Stimulated activated CD8-positive, alpha-beta memory T cell treated with anti-CD3 and anti-CD28 coated beads, Interleukin-12 subunit alpha, Interleukin-12 subunit beta, amount 100 ng/mL, for 24 hours (primary cell): ENCODE results near the gene SST.

Experiments used
- DNase-seq: peaks from one replicate; pipeline ENCODE4 v3.0.0-alpha.2; 2020; ENCODE audit errors: extremely low read depth

The SST gene

DNA sequence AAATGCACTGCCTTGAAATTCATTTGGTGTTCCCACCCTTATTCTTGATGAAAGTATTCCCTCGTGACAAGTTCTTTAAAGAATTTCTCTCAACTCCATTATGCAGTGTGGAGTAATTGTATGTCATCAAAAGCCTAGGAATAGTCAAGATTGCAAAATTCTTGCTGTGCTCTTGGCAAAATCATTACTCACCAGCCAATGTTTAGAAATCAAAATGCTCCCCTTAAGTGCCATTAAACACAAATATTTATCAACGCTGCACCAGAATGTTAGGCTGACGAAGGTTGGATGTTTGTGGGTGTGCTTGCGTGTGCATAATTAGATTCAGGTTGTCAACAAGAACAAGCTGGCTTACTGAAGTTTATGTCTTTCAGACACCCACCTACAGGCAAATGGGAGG lies 40.5 kb downstream of the SST start:
- DNase-seq, result no peak

DNA sequence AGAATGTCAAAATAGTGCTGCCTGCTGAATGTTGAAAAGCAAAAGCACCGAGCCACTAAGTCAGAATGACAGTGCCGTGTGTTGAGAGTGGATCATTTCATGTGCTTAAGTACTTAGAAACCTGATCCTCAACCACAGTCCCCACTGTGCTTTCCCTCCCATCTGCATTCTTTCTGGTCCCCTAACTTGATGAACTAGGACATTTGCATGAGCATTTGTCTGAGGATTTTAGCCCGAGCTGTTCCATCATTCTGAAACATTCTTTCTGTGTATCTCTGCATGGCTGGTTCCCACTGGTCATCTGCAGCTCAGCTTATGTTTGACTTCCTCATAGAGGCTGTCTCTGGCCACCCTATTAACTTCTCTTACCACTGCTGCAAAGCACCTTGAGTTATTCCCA lies 42.0 kb downstream of the SST start:
- DNase-seq, result no peak

DNA sequence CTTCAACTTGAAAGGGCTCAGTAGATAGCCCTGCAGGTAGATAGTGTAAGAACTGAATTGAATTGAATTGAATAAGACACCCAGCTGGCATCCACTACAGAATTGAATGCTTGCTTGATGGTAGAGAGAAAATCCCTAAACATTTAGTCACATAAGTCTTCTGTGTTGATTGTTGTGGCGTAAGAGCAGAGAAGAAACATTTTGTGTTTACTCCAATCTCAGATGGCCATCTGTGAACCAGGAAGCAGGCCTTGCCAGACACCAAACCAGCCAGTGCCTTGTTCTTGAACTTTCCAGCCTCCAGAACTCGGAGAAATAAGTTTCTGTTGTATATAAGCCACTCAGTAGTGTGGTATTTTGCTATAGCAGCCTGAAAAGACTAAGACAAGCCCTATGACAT lies 43.6 kb downstream of the SST start:
- DNase-seq, result no peak

DNA sequence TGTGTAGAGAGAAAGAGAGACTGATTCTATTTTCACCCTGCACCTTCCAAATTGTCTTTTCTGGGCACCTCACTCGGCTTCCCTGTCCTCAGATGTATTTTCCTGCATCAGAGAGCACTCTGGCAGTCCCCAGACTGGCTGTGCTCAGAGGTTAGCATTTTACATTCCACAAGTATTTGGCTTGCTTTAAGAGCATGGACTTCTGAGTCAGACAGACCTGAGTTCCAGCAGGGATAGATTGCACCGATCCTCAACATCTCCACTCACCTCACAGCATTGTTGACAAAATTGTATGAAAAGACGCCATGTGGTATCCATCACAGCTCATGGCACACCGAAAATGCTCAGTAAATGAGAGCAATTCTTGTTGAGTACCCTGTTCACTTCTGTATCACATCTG lies 45.6 kb downstream of the SST start:
- no peak for DNase-seq

DNA sequence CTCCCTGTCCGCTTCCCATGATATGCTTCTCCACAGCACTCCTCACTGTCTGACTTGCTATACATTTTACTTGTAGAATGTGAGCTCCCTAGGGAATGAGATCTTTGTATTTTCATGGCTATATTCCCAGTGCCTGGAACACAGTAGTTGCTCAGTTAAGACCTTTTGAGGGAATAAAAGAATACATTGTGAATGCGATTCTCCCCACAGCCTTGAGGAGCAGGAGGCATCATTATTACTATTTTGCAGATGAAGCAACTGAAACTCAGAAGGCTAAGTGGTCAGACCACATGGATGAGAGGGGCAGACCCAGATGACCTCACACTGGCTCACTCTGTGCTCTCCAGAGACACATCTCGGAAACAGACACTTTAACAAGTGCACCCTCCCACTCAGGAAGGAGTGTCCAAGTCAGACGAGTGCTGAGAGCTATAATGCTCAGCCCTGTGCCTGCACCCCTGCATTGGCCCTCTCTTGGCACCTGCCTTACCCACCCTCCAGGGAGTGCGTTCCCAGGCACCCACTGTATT lies 46.8 kb downstream of the SST start:
- no peak for DNase-seq

DNA sequence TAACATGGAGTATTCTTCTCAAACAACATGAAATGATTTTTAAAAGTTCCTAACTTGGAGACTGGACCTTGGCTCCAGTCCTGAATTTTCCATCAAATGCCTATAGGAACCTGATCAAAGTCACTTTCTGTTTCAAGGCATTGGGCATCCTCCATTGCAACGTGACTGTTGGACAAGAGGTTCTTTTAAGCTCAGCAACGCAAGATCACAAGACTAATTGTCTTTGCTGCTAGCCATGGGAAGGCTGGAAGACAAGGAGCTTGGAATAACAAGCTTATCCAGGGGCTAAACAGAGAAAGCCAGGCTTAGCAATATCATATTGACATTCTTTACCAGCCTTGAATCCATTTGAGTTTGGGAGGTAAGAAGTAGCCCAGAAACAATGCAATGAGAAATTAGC lies 48.3 kb downstream of the SST start:
- DNase-seq, result no peak

DNA sequence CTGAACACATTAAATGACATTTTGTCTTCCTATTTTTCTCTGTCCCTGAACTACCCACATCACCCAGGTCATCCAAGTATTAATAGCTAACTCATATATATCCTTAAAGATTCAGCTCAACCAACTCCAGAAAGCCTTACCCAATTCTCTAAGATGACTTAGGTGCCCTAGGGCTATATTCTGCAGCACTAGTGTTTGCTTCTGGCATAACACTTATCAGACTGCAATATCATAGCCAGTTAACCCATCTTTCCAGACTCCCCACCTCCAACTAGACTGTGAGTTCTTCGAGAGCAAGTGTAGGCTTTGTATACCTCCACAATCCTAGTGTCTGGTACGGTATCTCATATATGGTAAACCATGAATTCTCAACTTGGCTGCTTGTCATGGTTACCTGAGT lies 50.7 kb downstream of the SST start:
- no peak for DNase-seq
